ENCODE measurements around the gene TPCN1. TPM values are rescaled to one million over a fixed set of nuclear protein-coding genes. Genes with fewer than 3 reads are reported as not detected.

The TPCN1 gene
- total RNA-seq, 1 donor from 2014 or later = 8.4 TPM

- H3K27ac Mint-ChIP-seq (ENCODE audit: unreplicated experiment) = no peak overlapping the region
- no peak overlapping the region for H3K4me3 Mint-ChIP-seq (ENCODE audit: unreplicated experiment)
- DNase-seq (ENCODE audit: low spot score) = no peak
- peaks cover 7% of the 10 kb centered on the region for H3K27me3 Mint-ChIP-seq (ENCODE audit: unreplicated experiment)
- H3K36me3 Mint-ChIP-seq (ENCODE audit: low read depth, unreplicated experiment) = peaks cover 11% of the 10 kb centered on the region
- TF ChIP-seq CTCF (IDR thresholded peaks at IDR 0.05; ENCODE audit: unreplicated experiment) = no peak
- peaks cover 20% of the 10 kb centered on the region for H3K4me1 Mint-ChIP-seq (ENCODE audit: unreplicated experiment)
- no peaks in the 10 kb centered on the region for H3K9me3 Mint-ChIP-seq (ENCODE audit: unreplicated experiment)
Measured at GRCh38 chr12:113232840-113233585, 11.7 kb downstream of the TPCN1 start.

- TF ChIP-seq CTCF (IDR thresholded peaks at IDR 0.05; ENCODE audit: unreplicated experiment) = no peak
- no peaks in the 10 kb centered on the region for H3K9me3 Mint-ChIP-seq (ENCODE audit: unreplicated experiment)
- H3K27me3 Mint-ChIP-seq (ENCODE audit: unreplicated experiment) = peaks cover 7% of the 10 kb centered on the region
- peaks cover 11% of the 10 kb centered on the region for H3K36me3 Mint-ChIP-seq (ENCODE audit: low read depth, unreplicated experiment)
- no peak overlapping the region for H3K27ac Mint-ChIP-seq (ENCODE audit: unreplicated experiment)
- DNase-seq (ENCODE audit: low spot score) = no peak
- H3K4me1 Mint-ChIP-seq (ENCODE audit: unreplicated experiment) = peaks cover 20% of the 10 kb centered on the region
- no peak overlapping the region for H3K4me3 Mint-ChIP-seq (ENCODE audit: unreplicated experiment)
Measured at GRCh38 chr12:113233967-113234366, 12.7 kb downstream of the TPCN1 start.

DNA sequence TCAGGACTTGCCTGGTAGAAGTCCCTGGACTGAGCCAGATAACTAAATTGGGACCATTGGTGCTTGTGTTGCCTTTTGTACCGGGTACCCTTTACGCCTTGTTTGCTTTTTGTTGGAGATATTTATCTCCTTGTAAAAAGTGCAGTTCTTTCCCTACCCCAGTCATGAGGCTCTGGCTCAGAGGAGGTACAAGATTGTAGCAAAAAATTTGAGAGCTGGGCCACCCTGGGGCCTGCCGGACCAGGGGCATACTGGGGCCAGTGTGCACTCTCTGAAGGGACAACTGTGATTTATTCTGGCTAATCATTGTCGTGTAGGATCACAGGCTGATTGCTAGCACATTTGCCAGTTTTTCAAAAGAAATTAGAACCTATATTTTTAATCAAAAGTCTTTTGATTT, 13.2 kb downstream of the TPCN1 start:
- no peaks in the 10 kb centered on the region for H3K9me3 Mint-ChIP-seq (ENCODE audit: unreplicated experiment)
- H3K27me3 Mint-ChIP-seq (ENCODE audit: unreplicated experiment) = peaks cover 7% of the 10 kb centered on the region
- peaks cover 21% of the 10 kb centered on the region for H3K4me1 Mint-ChIP-seq (ENCODE audit: unreplicated experiment)
- H3K36me3 Mint-ChIP-seq (ENCODE audit: low read depth, unreplicated experiment) = peaks cover 11% of the 10 kb centered on the region
- no peak for TF ChIP-seq CTCF (IDR thresholded peaks at IDR 0.05; ENCODE audit: unreplicated experiment)
- no peak for DNase-seq (ENCODE audit: low spot score)
- H3K27ac Mint-ChIP-seq (ENCODE audit: unreplicated experiment) = no peak overlapping the region
- no peak overlapping the region for H3K4me3 Mint-ChIP-seq (ENCODE audit: unreplicated experiment)

DNA sequence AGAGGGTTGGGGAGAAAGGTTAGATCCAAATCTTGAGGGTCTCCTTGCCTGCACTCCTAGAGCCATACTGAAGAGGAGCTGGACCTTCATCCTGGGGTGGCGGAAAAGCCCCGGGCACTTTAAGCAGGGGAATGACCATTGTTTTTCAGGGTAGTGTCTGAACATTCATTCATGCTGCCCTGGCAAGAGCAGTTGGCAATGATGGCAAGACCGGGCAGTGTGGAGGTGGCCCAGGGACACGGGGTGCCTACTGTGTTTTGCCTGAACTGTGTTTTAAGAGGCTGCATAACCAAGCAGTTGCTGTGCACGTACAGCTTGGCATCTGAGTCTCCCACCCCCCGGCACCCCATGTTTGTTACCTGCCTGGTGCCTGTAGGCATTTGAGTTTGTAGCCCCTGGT, 14.7 kb downstream of the TPCN1 start:
- Mint-ChIP-seq H3K27me3 (ENCODE audit: unreplicated experiment) (peaks cover 7% of the 10 kb centered on the region), H3K4me3 (ENCODE audit: unreplicated experiment) (no peak overlapping the region), H3K4me1 (ENCODE audit: unreplicated experiment) (peaks cover 26% of the 10 kb centered on the region), H3K36me3 (ENCODE audit: low read depth, unreplicated experiment) (peaks cover 7% of the 10 kb centered on the region), H3K9me3 (ENCODE audit: unreplicated experiment) (no peaks in the 10 kb centered on the region), H3K27ac (ENCODE audit: unreplicated experiment) (no peak overlapping the region)
- TF ChIP-seq CTCF (IDR thresholded peaks at IDR 0.05; ENCODE audit: unreplicated experiment) = no peak
- DNase-seq (ENCODE audit: low spot score) = no peak

DNA sequence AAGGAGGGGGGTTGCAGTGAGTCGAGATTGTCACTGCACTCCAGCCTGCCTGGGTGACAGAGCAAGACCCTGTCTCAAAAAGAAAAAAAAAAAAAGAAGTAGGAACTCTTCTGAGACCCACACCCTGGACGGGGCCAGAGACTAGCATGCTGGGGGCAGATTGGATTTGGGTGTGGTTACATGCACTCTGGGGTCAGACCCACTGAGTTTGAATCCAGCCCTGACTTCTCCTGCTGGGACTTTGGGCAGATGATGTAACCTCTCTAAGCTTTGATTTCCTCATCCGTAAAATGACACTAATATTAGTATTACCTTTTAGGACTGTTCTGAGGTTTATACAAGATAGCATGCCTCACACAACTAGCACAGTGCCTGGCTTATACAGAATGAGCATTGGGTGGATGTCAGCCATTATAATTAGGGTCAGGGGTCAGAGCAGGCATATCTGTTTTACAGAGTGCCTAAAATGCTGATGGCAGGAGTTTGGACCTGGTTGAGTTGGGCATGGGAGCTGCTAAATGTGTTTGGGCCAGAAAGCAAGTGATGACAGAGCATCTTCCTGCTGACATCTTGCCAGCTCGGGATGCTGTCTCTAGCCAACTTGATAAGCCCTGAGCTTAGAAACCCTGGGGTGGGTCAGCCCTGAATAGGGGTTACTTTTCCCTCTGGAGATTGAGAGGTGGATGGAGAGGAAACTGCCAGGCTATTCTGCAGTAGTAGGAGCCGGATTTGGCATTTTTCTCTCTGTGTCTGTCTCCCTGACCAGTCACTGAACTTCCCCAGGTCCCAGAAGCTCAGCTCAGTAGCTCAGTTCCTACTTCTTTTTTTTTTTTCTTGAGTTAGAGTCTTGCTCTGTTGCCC, 15.5 kb downstream of the TPCN1 start:
- Mint-ChIP-seq H3K27me3 (ENCODE audit: unreplicated experiment) (peaks cover 6% of the 10 kb centered on the region), H3K9me3 (ENCODE audit: unreplicated experiment) (no peaks in the 10 kb centered on the region), H3K36me3 (ENCODE audit: low read depth, unreplicated experiment) (peaks cover 4% of the 10 kb centered on the region), H3K27ac (ENCODE audit: unreplicated experiment) (no peak overlapping the region), H3K4me1 (ENCODE audit: unreplicated experiment) (peaks cover 29% of the 10 kb centered on the region), H3K4me3 (ENCODE audit: unreplicated experiment) (no peak overlapping the region)
- DNase-seq (ENCODE audit: low spot score) = no peak
- TF ChIP-seq CTCF (IDR thresholded peaks at IDR 0.05; ENCODE audit: unreplicated experiment) = no peak

All from endothelial cell (in vitro differentiated cells).